ENCODE measurements around the gene LBHD2.

LBHD2 gene

GRCh38 chr14:103057028-103057371 is 27.0 kb upstream of the LBHD2 start:
- peaks cover 23% of the 10 kb centered on the region for H3K4me1 ChIP-seq (ENCODE audit: low read depth, poor library complexity, severe bottlenecking)
- H3K4me2 ChIP-seq = peak overlapping the region; percentile 57; the same call in 1 of the 2 replicates
- no peaks in the 10 kb centered on the region for H3K27me3 ChIP-seq (ENCODE audit: insufficient read depth, low read depth)
- H3K27ac ChIP-seq = no peak overlapping the region
- no peaks in the 10 kb centered on the region for H4K20me1 ChIP-seq (ENCODE audit: insufficient read depth)
- no peaks in the 10 kb centered on the region for H3K36me3 ChIP-seq (ENCODE audit: insufficient read depth)
- peaks cover 9% of the 10 kb centered on the region for H3K79me2 ChIP-seq (ENCODE audit: insufficient read depth, low read depth)
- 0 out of 2 replicates have a peak overlapping the region, but pooled peaks have one; percentile 26 for H2AFZ ChIP-seq (ENCODE audit: low read depth)
- H3K4me3 ChIP-seq (IDR thresholded peaks at IDR 0.05; ENCODE audit: insufficient read depth, low read depth, low read length) = no peak overlapping the region
- no peak overlapping the region for H3K9ac ChIP-seq
- TF ChIP-seq, protein P1, sequence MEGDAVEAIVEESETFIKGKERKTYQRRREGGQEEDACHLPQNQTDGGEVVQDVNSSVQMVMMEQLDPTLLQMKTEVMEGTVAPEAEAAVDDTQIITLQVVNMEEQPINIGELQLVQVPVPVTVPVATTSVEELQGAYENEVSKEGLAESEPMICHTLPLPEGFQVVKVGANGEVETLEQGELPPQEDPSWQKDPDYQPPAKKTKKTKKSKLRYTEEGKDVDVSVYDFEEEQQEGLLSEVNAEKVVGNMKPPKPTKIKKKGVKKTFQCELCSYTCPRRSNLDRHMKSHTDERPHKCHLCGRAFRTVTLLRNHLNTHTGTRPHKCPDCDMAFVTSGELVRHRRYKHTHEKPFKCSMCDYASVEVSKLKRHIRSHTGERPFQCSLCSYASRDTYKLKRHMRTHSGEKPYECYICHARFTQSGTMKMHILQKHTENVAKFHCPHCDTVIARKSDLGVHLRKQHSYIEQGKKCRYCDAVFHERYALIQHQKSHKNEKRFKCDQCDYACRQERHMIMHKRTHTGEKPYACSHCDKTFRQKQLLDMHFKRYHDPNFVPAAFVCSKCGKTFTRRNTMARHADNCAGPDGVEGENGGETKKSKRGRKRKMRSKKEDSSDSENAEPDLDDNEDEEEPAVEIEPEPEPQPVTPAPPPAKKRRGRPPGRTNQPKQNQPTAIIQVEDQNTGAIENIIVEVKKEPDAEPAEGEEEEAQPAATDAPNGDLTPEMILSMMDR (conservative IDR thresholded peaks at IDR 0.05; ENCODE audit: low read depth, low read length) = no peak

DNA sequence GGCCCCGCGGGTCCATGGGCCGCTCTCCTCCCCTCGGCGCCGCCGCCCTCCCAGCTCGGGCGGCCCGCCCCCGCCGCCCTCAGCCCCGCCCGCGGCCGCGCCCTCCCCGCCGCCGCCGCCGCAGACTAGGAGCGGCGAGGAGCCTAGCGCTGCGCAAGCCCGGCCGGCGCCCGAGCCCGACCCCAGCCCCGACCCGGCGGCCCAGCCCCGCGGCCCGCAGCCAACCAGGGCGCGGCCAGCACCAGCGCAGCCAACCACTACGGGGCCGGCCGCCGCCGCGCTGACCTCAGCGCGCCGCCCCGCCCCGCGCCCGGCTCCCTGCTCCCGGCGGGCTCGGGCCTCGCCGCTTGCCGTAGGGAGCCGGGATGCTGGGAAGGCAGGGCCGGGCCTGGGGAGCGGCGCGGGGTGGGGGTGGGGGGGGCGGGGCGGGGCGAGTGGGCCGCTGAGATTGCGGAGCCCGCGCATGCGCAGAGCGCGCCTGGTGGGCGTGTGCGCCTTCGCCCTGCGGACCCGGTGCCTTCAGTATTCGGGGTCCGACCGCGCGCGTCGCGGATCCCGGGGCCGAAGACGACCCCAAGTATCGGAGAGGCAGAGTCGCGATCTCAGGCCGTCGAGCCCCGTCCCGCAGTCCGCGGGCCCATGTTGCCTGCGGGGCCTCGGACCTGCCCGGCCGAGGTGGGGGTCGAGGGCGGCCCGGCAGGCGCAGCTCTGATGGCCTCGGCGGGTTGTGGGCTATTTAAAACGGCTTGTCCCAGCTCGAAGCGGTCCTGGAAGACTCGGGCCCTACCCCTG is 26.4 kb upstream of the LBHD2 start, which contains the start of gene CDC42BPB:
CDC42BPB (minus strand) TSS at position 178 of the 792 bp plus-strand sequence. CDS start 376 bp downstream, outside the sequence.
- Histone ChIP-seq H3K4me2 (peak within 1 kb of the TSS; percentile 71), H3K79me2 (ENCODE audit: insufficient read depth, low read depth) (peaks cover 9% of the 10 kb centered on the region), H4K20me1 (ENCODE audit: insufficient read depth) (no peaks in the 10 kb centered on the region), H3K27me3 (ENCODE audit: insufficient read depth, low read depth) (no peaks in the 10 kb centered on the region), H3K4me1 (ENCODE audit: low read depth, poor library complexity, severe bottlenecking) (peaks cover 25% of the 10 kb centered on the region), H3K4me3 (IDR thresholded peaks at IDR 0.05; ENCODE audit: insufficient read depth, low read depth, low read length) (no peak within 1 kb of the TSS), H3K36me3 (ENCODE audit: insufficient read depth) (no peaks in the 10 kb centered on the region), H2AFZ (ENCODE audit: low read depth) (peak within 1 kb of the TSS; percentile 81), H3K9ac (peak within 1 kb of the TSS; percentile 42; the same call in 1 of the 2 replicates), H3K27ac (no peak within 1 kb of the TSS)
- TF ChIP-seq, protein P1 (conservative IDR thresholded peaks at IDR 0.05; ENCODE audit: low read depth, low read length) = no peak

DNA sequence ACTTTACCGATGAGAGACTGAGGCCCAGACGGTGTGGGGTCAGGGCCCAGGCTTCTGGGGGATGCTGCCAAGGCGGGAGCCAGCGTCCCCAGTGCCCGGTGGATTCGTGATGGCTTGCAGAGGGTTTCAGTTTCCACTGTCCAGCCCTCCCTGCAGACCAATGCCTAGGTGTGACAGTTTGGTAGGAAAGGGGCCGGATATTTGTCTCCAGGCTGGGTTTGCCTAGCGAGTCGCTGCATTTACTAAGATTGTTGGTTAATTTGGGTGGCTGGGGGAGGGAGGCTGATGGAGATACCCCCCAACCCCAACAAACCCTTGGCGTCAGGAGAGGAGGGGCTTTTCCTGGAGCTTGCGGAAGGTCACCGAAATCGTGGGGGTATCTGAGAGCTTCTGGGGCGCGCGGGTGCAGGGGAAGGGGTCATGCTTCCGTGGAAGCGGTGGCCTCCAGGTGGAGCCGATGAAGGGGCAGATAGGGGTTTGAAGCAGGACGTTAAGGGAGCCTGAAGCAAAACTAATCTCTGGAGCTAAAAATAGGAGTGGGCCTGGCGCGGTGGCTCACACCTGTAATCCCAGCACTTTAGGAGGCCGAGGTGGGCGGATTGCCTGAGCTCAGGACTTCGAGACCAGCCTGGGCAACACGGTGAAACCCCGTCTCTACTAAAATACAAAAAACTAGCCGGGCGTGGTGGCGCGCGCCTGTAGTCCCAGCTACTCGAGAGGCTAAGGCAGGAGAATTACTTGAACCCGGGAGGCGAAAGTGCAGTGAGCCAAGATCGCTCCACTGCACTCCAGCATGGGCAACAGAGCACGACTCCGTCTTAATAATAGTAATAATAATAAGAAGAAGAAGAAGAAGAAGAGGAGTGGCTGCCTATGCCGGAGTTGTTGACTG is 25.6 kb upstream of the LBHD2 start:
- Histone ChIP-seq H3K36me3 (ENCODE audit: insufficient read depth) (no peaks in the 10 kb centered on the region), H3K4me2 (peak overlapping the region; percentile 71), H3K27me3 (ENCODE audit: insufficient read depth, low read depth) (no peaks in the 10 kb centered on the region), H3K27ac (no peak overlapping the region), H3K9ac (peak overlapping the region; percentile 42; the same call in 1 of the 2 replicates), H2AFZ (ENCODE audit: low read depth) (peak overlapping the region; percentile 81), H4K20me1 (ENCODE audit: insufficient read depth) (no peaks in the 10 kb centered on the region), H3K4me3 (IDR thresholded peaks at IDR 0.05; ENCODE audit: insufficient read depth, low read depth, low read length) (no peak overlapping the region), H3K4me1 (ENCODE audit: low read depth, poor library complexity, severe bottlenecking) (peaks cover 25% of the 10 kb centered on the region), H3K79me2 (ENCODE audit: insufficient read depth, low read depth) (peaks cover 9% of the 10 kb centered on the region)
- TF ChIP-seq, protein P1 (conservative IDR thresholded peaks at IDR 0.05; ENCODE audit: low read depth, low read length) = no peak

GRCh38 chr14:103059556-103059955 is 24.5 kb upstream of the LBHD2 start:
- Histone ChIP-seq H3K79me2 (ENCODE audit: insufficient read depth, low read depth) (peaks cover 9% of the 10 kb centered on the region), H3K4me3 (IDR thresholded peaks at IDR 0.05; ENCODE audit: insufficient read depth, low read depth, low read length) (no peak overlapping the region), H3K9ac (no peak overlapping the region), H3K27me3 (ENCODE audit: insufficient read depth, low read depth) (no peaks in the 10 kb centered on the region), H3K4me2 (no peak overlapping the region), H2AFZ (ENCODE audit: low read depth) (no peak overlapping the region), H3K27ac (no peak overlapping the region), H4K20me1 (ENCODE audit: insufficient read depth) (no peaks in the 10 kb centered on the region), H3K4me1 (ENCODE audit: low read depth, poor library complexity, severe bottlenecking) (peaks cover 25% of the 10 kb centered on the region), H3K36me3 (ENCODE audit: insufficient read depth) (no peaks in the 10 kb centered on the region)
- TF ChIP-seq, protein P1 (conservative IDR thresholded peaks at IDR 0.05; ENCODE audit: low read depth, low read length) = no peak

Measured in KMS-11 (cell line).